Immature natural killer cell (primary cell): ENCODE data around the gene CCDC85C. TPM values are rescaled to one million over a fixed set of nuclear protein-coding genes. Genes with fewer than 3 reads are reported as not detected.

Experiments used
- DNase-seq, 3 donors: peaks; one replicate each; pipeline ENCODE4 v3.0.0; 2022; ENCODE audit warnings: mixed read lengths in 1 of 3
- H3K27ac Mint-ChIP-seq, 6 donors: one replicate each; pipeline ENCODE4 v1.8.0; 2020; ENCODE audit warnings: mixed read lengths in 6 of 6, mild to moderate bottlenecking in 5 of 6, inconsistent platforms in 4 of 6, moderate library complexity in 3 of 6
- H3K27me3 Mint-ChIP-seq, 3 donors: one replicate each; pipeline ENCODE4 v1.8.0; 2020 to 2021; ENCODE audit warnings: low read depth in 3 of 3, mild to moderate bottlenecking in 3 of 3, mixed read lengths in 3 of 3, moderate library complexity in 3 of 3, inconsistent platforms in 1 of 3
- H3K36me3 Mint-ChIP-seq, 3 donors: one replicate each; pipeline ENCODE4 v1.8.0; 2020; ENCODE audit warnings: mixed read lengths in 3 of 3, inconsistent platforms in 2 of 3, mild to moderate bottlenecking in 2 of 3
- H3K4me1 Mint-ChIP-seq, 2 donors: one replicate each; pipeline ENCODE4 v1.8.0; 2020; ENCODE audit warnings: inconsistent platforms in 2 of 2, mild to moderate bottlenecking in 2 of 2, mixed read lengths in 2 of 2, moderate library complexity in 1 of 2
- H3K4me3 Mint-ChIP-seq, 5 donors: one replicate each; pipeline ENCODE4 v1.8.0; 2020; ENCODE audit warnings: mild to moderate bottlenecking in 5 of 5, mixed read lengths in 5 of 5, inconsistent platforms in 3 of 5, moderate library complexity in 3 of 5
- H3K9me3 Mint-ChIP-seq, 6 donors: one replicate each; pipeline ENCODE4 v1.8.0; 2020; ENCODE audit warnings: mild to moderate bottlenecking in 6 of 6, mixed read lengths in 6 of 6, inconsistent platforms in 4 of 6, moderate library complexity in 3 of 6
- polyA plus RNA-seq, 3 donors: library from polyadenylated mRNA; unstranded; fragments of 300-500 nt; fragmentation: Illumina TruSeq; gene quantifications; one replicate each; pipeline ENCODE4 v1.2.3, GENCODE V29; 2021

Gene CCDC85C
- polyA plus RNA-seq, 3 donors from 2014 or later: 0.27 to 0.83 (median 0.35) TPM

- H3K36me3 Mint-ChIP-seq: no peaks in the 10 kb centered on the region
- H3K27me3 Mint-ChIP-seq: peaks cover 0 to 1% (median 0%) of the 10 kb centered on the region in 3 donors
- no peak overlapping the region for H3K27ac Mint-ChIP-seq
- no peaks in the 10 kb centered on the region for H3K9me3 Mint-ChIP-seq
- no peaks in the 10 kb centered on the region for H3K4me1 Mint-ChIP-seq
- DNase-seq: no peak
- no peak overlapping the region for H3K4me3 Mint-ChIP-seq
Observed at GRCh38 chr14:99637624-99638023, 33.6 kb upstream of the CCDC85C start.

GRCh38 chr14:99636487-99636886 lies 32.5 kb upstream of the CCDC85C start:
- H3K36me3 Mint-ChIP-seq: no peaks in the 10 kb centered on the region
- H3K4me3 Mint-ChIP-seq: no peak overlapping the region
- no peaks in the 10 kb centered on the region for H3K4me1 Mint-ChIP-seq
- no peaks in the 10 kb centered on the region for H3K9me3 Mint-ChIP-seq
- no peak for DNase-seq
- peaks cover 0 to 1% (median 0%) of the 10 kb centered on the region in 3 donors for H3K27me3 Mint-ChIP-seq
- no peak overlapping the region for H3K27ac Mint-ChIP-seq

- DNase-seq: no peak
- H3K27ac Mint-ChIP-seq: no peak overlapping the region
- H3K36me3 Mint-ChIP-seq: no peaks in the 10 kb centered on the region
- H3K27me3 Mint-ChIP-seq: peaks cover 1 to 4% (median 2%) of the 10 kb centered on the region in 3 donors
- no peaks in the 10 kb centered on the region for H3K4me1 Mint-ChIP-seq
- no peak overlapping the region for H3K4me3 Mint-ChIP-seq
- no peaks in the 10 kb centered on the region for H3K9me3 Mint-ChIP-seq
Observed at GRCh38 chr14:99635116-99635515, 31.1 kb upstream of the CCDC85C start.

DNA sequence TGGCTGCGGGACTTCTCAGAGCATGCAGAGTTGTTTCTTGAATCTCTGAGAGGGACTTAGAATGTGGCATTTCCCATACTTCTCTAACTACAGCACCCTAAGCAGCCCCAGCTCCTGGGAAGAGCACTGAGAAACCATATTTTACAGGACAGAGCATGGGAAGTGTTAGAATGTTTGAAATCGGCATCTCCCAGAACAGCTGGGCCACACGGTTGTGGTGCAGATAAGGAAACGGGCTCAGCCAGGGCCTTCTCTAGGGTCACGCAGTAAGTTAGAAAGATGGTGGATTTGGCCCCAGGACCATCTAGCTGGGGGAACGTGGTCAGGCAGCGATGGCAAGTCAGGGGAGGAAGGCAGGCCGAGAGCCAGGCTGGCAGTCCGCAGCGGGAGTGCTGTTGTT lies 30.4 kb upstream of the CCDC85C start:
- no peak overlapping the region for H3K27ac Mint-ChIP-seq

GRCh38 chr14:99633918-99634317 lies 29.9 kb upstream of the CCDC85C start:
- DNase-seq: no peak
- H3K27ac Mint-ChIP-seq: no peak overlapping the region
- H3K36me3 Mint-ChIP-seq: no peaks in the 10 kb centered on the region
- H3K27me3 Mint-ChIP-seq: peaks cover 1 to 4% (median 2%) of the 10 kb centered on the region in 3 donors
- H3K4me3 Mint-ChIP-seq: no peak overlapping the region
- H3K9me3 Mint-ChIP-seq: no peaks in the 10 kb centered on the region
- peaks cover 0 to 2% of the 10 kb centered on the region in 2 donors for H3K4me1 Mint-ChIP-seq

More for the DNA sequence above, 30.4 kb upstream of the CCDC85C start:
- Mint-ChIP-seq H3K9me3 (no peaks in the 10 kb centered on the region), H3K4me1 (no peaks in the 10 kb centered on the region), H3K36me3 (no peaks in the 10 kb centered on the region), H3K27me3 (peaks cover 1 to 4% (median 2%) of the 10 kb centered on the region in 3 donors), H3K4me3 (no peak overlapping the region)
- no peak for DNase-seq

DNA sequence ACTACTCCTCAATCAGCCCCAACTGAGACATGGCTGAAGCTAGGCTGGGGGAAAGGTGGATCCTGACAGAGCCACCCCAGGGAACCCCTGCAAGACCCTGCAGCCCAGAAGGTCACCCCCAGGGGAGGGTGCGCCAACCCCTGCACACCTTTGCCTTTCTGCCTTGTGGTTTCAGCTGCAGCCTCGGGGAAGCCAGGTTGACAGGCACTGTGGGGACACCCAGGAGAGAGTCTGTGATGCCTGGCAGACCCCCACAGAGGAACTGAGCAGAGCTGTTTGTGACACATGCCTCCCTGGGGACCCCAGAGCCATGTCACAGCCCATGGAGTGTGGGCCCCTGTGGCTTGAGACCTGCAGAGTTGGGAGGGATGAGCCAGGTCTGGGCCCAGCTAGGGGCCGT lies 29.1 kb upstream of the CCDC85C start:
- peaks cover 0 to 4% of the 10 kb centered on the region in 2 donors for H3K4me1 Mint-ChIP-seq
- no peaks in the 10 kb centered on the region for H3K9me3 Mint-ChIP-seq
- no peak overlapping the region for H3K4me3 Mint-ChIP-seq
- H3K27ac Mint-ChIP-seq: no peak overlapping the region
- DNase-seq: no peak
- no peaks in the 10 kb centered on the region for H3K36me3 Mint-ChIP-seq
- H3K27me3 Mint-ChIP-seq: peaks cover 1 to 4% (median 2%) of the 10 kb centered on the region in 3 donors

- no peak for DNase-seq
- Mint-ChIP-seq H3K9me3 (no peaks in the 10 kb centered on the region), H3K27ac (peak overlapping the region in 1 of 6 donors; percentile 5), H3K27me3 (peaks cover 1 to 4% (median 2%) of the 10 kb centered on the region in 3 donors), H3K4me1 (peaks cover 0 to 4% of the 10 kb centered on the region in 2 donors), H3K36me3 (no peaks in the 10 kb centered on the region), H3K4me3 (no peak overlapping the region)
Observed at GRCh38 chr14:99632410-99633035, 28.5 kb upstream of the CCDC85C start.

DNA sequence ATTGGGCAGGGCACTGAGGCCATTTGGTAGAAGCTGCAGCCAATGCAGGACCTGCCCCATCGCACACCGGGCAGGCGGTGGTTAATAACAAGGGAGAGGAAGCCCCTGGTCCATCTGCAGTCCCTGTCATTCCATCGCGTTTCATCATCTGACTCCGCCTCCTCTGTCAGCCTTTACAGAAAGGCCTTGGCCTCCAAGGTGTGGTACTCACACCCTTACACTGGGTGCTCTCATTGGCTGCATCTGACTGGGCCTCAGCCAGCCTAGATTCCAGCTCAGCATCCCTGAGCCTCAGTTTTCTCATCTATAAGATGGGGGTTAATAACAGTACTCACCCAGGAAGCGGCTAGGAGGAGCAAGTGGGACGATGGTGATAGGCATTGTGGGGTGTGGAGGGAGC lies 26.2 kb upstream of the CCDC85C start:
- H3K4me3 Mint-ChIP-seq: no peak overlapping the region
- no peaks in the 10 kb centered on the region for H3K36me3 Mint-ChIP-seq
- no peak for DNase-seq
- H3K27me3 Mint-ChIP-seq: peaks cover 1 to 4% (median 2%) of the 10 kb centered on the region in 3 donors
- no peak overlapping the region for H3K27ac Mint-ChIP-seq
- no peaks in the 10 kb centered on the region for H3K9me3 Mint-ChIP-seq
- H3K4me1 Mint-ChIP-seq: peaks cover 0 to 4% of the 10 kb centered on the region in 2 donors

- peak; percentile 52 to 61 (median 53) for DNase-seq
- Mint-ChIP-seq H3K9me3 (no peaks in the 10 kb centered on the region), H3K4me1 (peaks cover 0 to 4% of the 10 kb centered on the region in 2 donors), H3K36me3 (no peaks in the 10 kb centered on the region), H3K27ac (no peak overlapping the region), H3K4me3 (no peak overlapping the region), H3K27me3 (peaks cover 0 to 4% (median 2%) of the 10 kb centered on the region in 3 donors)
Observed at GRCh38 chr14:99628887-99629618, 25.0 kb upstream of the CCDC85C start.

DNA sequence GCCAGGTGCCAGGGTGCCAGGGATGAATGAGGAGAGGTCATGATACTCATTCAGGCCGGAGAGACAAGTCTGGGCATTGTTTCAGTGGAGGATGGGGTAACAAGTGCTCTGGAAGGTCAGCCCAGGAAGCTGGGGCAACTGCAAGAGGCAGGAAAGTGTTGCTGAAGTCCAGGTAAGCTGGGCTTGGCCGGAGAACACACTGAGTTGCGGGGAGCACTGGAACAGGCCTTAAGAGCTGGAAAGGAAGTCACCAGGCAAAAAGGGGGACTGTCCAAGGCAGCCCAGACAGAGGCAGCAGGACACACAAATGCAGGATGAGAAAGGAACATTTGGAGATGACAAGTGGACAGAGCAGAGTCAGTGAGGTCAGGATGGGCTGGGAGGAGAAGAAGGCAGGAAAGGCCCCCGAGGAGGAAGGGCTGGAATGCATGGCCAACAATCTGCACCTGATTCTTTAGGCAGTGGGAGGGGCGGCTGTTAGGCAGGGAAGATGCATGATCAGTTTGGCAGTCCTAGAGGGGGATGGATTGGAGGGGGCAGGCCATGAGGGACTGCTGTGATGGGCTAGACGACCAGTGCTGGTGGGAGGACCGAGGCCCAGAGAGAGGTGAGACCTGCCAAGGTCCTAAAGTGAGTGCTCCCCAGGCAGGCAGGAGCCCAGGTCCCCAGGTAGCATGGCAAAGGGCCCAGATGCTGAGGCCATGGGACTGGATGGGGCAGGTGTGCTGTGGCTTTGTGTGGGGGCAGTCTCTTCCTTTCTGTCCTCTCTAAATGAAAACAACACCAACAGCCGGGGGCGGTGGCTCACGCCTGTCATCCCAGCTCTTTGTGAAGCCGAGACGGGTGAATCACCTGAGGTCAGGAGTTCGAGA lies 23.7 kb upstream of the CCDC85C start:
- no peak overlapping the region for H3K4me3 Mint-ChIP-seq
- H3K4me1 Mint-ChIP-seq: peaks cover 0 to 4% of the 10 kb centered on the region in 2 donors
- no peak overlapping the region for H3K27ac Mint-ChIP-seq
- H3K27me3 Mint-ChIP-seq: peaks cover 0 to 4% (median 4%) of the 10 kb centered on the region in 3 donors
- no peaks in the 10 kb centered on the region for H3K9me3 Mint-ChIP-seq
- no peaks in the 10 kb centered on the region for H3K36me3 Mint-ChIP-seq
- DNase-seq: no peak

- Mint-ChIP-seq H3K27me3 (peaks cover 0 to 4% (median 4%) of the 10 kb centered on the region in 3 donors), H3K36me3 (no peaks in the 10 kb centered on the region), H3K9me3 (no peaks in the 10 kb centered on the region), H3K27ac (no peak overlapping the region), H3K4me3 (no peak overlapping the region), H3K4me1 (peaks cover 0 to 4% of the 10 kb centered on the region in 2 donors)
- no peak for DNase-seq
Observed at GRCh38 chr14:99627100-99627499, 23.1 kb upstream of the CCDC85C start.

DNA sequence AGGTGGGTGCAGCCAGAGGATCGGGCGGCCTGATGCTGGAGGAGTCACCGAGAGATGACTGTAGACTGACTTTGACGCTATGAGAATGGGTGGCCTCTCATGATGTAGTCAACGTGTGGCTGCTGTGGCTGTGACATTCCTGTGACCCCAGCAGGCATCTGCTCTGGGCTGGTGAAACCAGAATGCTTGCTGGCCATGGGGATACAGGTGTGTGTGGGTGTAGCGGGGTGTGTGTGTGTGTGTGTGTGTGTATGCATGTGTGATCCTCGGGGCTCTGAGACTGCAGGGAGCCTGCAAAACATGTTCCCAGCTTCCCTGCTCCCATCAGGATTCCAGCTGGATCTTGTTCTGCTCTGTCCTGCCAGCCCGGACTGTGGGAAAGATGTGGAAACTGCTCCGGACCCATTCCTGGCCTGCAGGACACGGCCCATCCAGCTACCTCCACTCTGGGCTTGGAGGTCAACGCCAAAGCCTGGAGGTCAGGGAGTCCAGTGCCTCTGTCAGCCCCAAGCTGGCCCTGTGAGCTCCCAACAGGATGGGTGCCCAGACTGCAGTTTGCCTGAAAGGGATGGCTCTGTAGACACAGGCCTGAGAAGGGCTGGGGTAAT lies 22.1 kb upstream of the CCDC85C start:
- Mint-ChIP-seq H3K9me3 (no peaks in the 10 kb centered on the region), H3K36me3 (no peaks in the 10 kb centered on the region), H3K4me1 (peaks cover 0 to 4% of the 10 kb centered on the region in 2 donors), H3K27ac (no peak overlapping the region), H3K27me3 (peaks cover 0 to 4% (median 4%) of the 10 kb centered on the region in 3 donors), H3K4me3 (no peak overlapping the region)
- no peak for DNase-seq

DNA sequence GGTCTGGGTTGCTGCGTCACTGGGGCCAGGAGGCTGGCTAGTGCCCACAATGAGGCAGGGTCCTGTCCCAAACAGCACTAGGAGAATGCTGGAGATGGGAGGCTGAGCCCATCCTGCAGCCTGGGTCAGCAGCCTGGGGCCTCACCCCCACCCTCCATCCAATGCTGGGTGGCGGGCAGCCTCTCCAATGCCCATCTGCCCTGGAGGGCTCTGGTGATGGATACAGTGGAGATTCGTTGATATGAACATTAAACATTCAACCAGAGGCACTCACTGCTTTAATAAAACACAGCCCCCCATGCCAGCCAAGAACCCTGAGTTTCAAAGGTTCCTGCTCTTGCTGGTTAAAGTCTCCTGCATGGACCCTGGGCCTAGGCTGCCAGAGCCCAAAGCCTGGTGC lies 21.5 kb upstream of the CCDC85C start:
- Mint-ChIP-seq H3K36me3 (no peaks in the 10 kb centered on the region), H3K27ac (no peak overlapping the region), H3K27me3 (peaks cover 0 to 2% (median 1%) of the 10 kb centered on the region in 3 donors), H3K9me3 (no peaks in the 10 kb centered on the region), H3K4me3 (no peak overlapping the region), H3K4me1 (peaks cover 0 to 4% of the 10 kb centered on the region in 2 donors)
- no peak for DNase-seq
